Skeletal muscle satellite cell (primary cell): ENCODE results near the gene CLHC1.
A peak's percentile ranks its signal among the peaks of the same experiment; 100 is the strongest.
"Not testable (repeated sequence)": the region's sequence is repeated elsewhere in the genome, so short reads cannot be mapped to it uniquely, and the experiment has no call there.

Experiments used
- H3K27me3 ChIP-seq: 2 replicates; pipeline ENCODE4 v1.7.0; 2013; ENCODE audit warnings: low read length; ENCODE audit not compliant: control insufficient read depth, insufficient read depth
- H3K36me3 ChIP-seq: 2 replicates; pipeline ENCODE4 v1.7.0; 2013; ENCODE audit warnings: mild to moderate bottlenecking, control low read depth, low read length; ENCODE audit not compliant: insufficient read depth
- H3K4me1 ChIP-seq: 2 replicates; pipeline ENCODE4 v1.7.0; 2013; ENCODE audit warnings: low read length; ENCODE audit not compliant: control insufficient read depth, insufficient read depth
- H3K4me2 ChIP-seq: 2 replicates; pipeline ENCODE4 v1.7.0; 2013; ENCODE audit warnings: mild to moderate bottlenecking, low read length
- H3K4me3 ChIP-seq: 2 replicates; pipeline ENCODE4 v1.7.0; 2013; ENCODE audit warnings: low read length
- H3K9ac ChIP-seq: 2 replicates; pipeline ENCODE4 v1.7.0; 2013; ENCODE audit warnings: mild to moderate bottlenecking, low read depth, low read length, moderate library complexity
- H3K9me3 ChIP-seq: replicated peaks from 2 replicates; pipeline ENCODE4 v1.7.0; 2013; ENCODE audit warnings: mild to moderate bottlenecking, control low read depth, low read length

Gene CLHC1

GRCh38 chr2:55230551-55230950, 1.5 kb downstream of the CLHC1 start:
- Histone ChIP-seq H3K4me3 (no peak overlapping the region), H3K9me3 (no peaks in the 10 kb centered on the region), H3K36me3 (peaks cover 25% of the 10 kb centered on the region), H3K27me3 (no peaks in the 10 kb centered on the region), H3K4me2 (peak overlapping the region; percentile 79), H3K4me1 (peaks cover 33% of the 10 kb centered on the region), H3K9ac (no peak overlapping the region)

- Histone ChIP-seq H3K9ac (no peak overlapping the region), H3K27me3 (no peaks in the 10 kb centered on the region), H3K9me3 (no peaks in the 10 kb centered on the region), H3K4me3 (no peak overlapping the region), H3K4me2 (no peak overlapping the region), H3K36me3 (peaks cover 13% of the 10 kb centered on the region), H3K4me1 (peaks cover 29% of the 10 kb centered on the region)
Measured at GRCh38 chr2:55229221-55229620, 2.9 kb downstream of the CLHC1 start.

- no peaks in the 10 kb centered on the region for H3K9me3 ChIP-seq
- peaks cover 6% of the 10 kb centered on the region for H3K36me3 ChIP-seq
- peaks cover 20% of the 10 kb centered on the region for H3K4me1 ChIP-seq
- H3K9ac ChIP-seq = no peak overlapping the region
- H3K27me3 ChIP-seq = no peaks in the 10 kb centered on the region
- H3K4me2 ChIP-seq = peak overlapping the region; percentile 23
- no peak overlapping the region for H3K4me3 ChIP-seq
Measured at GRCh38 chr2:55228226-55228563, 3.9 kb downstream of the CLHC1 start.

GRCh38 chr2:55227437-55228225, 4.5 kb downstream of the CLHC1 start:
- H3K27me3 ChIP-seq, H3K9me3 ChIP-seq, H3K36me3 ChIP-seq, H3K9ac ChIP-seq, H3K4me3 ChIP-seq: not testable (repeated sequence)
- Histone ChIP-seq H3K4me2 (peak overlapping the region; percentile 23), H3K4me1 (peaks cover 24% of the 10 kb centered on the region)

- H3K9me3 ChIP-seq = no peaks in the 10 kb centered on the region
- no peaks in the 10 kb centered on the region for H3K27me3 ChIP-seq
- H3K4me3 ChIP-seq = no peak overlapping the region
- H3K4me2 ChIP-seq = no peak overlapping the region
- no peak overlapping the region for H3K9ac ChIP-seq
- H3K36me3 ChIP-seq = peaks cover 4% of the 10 kb centered on the region
- H3K4me1 ChIP-seq = peaks cover 20% of the 10 kb centered on the region
Measured at GRCh38 chr2:55225481-55226020, 6.5 kb downstream of the CLHC1 start.

- Histone ChIP-seq H3K9me3 (no peaks in the 10 kb centered on the region), H3K36me3 (peaks cover 4% of the 10 kb centered on the region), H3K4me2 (peak overlapping the region; percentile 32), H3K4me3 (no peak overlapping the region), H3K27me3 (no peaks in the 10 kb centered on the region), H3K4me1 (peaks cover 20% of the 10 kb centered on the region), H3K9ac (no peak overlapping the region)
Measured at GRCh38 chr2:55224761-55225261, 7.3 kb downstream of the CLHC1 start.

GRCh38 chr2:55223958-55224760, 7.9 kb downstream of the CLHC1 start:
- no peak overlapping the region for H3K4me3 ChIP-seq
- no peak overlapping the region for H3K9ac ChIP-seq
- no peaks in the 10 kb centered on the region for H3K9me3 ChIP-seq
- no peak overlapping the region for H3K4me2 ChIP-seq
- peaks cover 4% of the 10 kb centered on the region for H3K36me3 ChIP-seq
- H3K4me1 ChIP-seq = peaks cover 20% of the 10 kb centered on the region
- H3K27me3 ChIP-seq = no peaks in the 10 kb centered on the region

- Histone ChIP-seq H3K36me3 (no peaks in the 10 kb centered on the region), H3K4me2 (no peak overlapping the region), H3K4me3 (no peak overlapping the region), H3K27me3 (no peaks in the 10 kb centered on the region), H3K9ac (no peak overlapping the region), H3K9me3 (no peaks in the 10 kb centered on the region), H3K4me1 (no peaks in the 10 kb centered on the region)
Measured at GRCh38 chr2:55213822-55214221, 18.3 kb downstream of the CLHC1 start.

- Histone ChIP-seq H3K27me3 (no peaks in the 10 kb centered on the region), H3K4me2 (no peak overlapping the region), H3K9ac (no peak overlapping the region), H3K36me3 (peaks cover 9% of the 10 kb centered on the region), H3K4me3 (no peak overlapping the region), H3K9me3 (no peaks in the 10 kb centered on the region), H3K4me1 (no peaks in the 10 kb centered on the region)
Measured at GRCh38 chr2:55204950-55205349, 27.1 kb downstream of the CLHC1 start.

GRCh38 chr2:55204536-55204935, 27.6 kb downstream of the CLHC1 start:
- no peaks in the 10 kb centered on the region for H3K9me3 ChIP-seq

GRCh38 chr2:55200416-55200815, 31.7 kb downstream of the CLHC1 start:
- Histone ChIP-seq H3K27me3 (no peaks in the 10 kb centered on the region), H3K36me3 (peaks cover 13% of the 10 kb centered on the region), H3K4me2 (no peak overlapping the region)

More at GRCh38 chr2:55204536-55204935, 27.6 kb downstream of the CLHC1 start:
- peaks cover 9% of the 10 kb centered on the region for H3K36me3 ChIP-seq
- no peak overlapping the region for H3K4me3 ChIP-seq
- H3K4me2 ChIP-seq = no peak overlapping the region
- no peak overlapping the region for H3K9ac ChIP-seq
- no peaks in the 10 kb centered on the region for H3K27me3 ChIP-seq
- no peaks in the 10 kb centered on the region for H3K4me1 ChIP-seq

More at GRCh38 chr2:55200416-55200815, 31.7 kb downstream of the CLHC1 start:
- no peak overlapping the region for H3K4me3 ChIP-seq
- no peak overlapping the region for H3K9ac ChIP-seq
- H3K4me1 ChIP-seq = no peaks in the 10 kb centered on the region
- no peaks in the 10 kb centered on the region for H3K9me3 ChIP-seq
